HL-60 (cell line): ENCODE results near the gene PLAAT2.

ENCODE experiments used
- GABPA ChIP-seq: IDR thresholded peaks from 2 replicates; pipeline ENCODE4 v1.6.1; 2012; ENCODE audit warnings: low read depth
- POLR2AphosphoS5 ChIP-seq: IDR thresholded peaks from 2 replicates; pipeline ENCODE4 v1.6.1; 2012; ENCODE audit warnings: low read depth
- SPI1 ChIP-seq: IDR thresholded peaks from 2 replicates; pipeline ENCODE4 v1.6.1; 2012; ENCODE audit warnings: low read depth, mild to moderate bottlenecking, borderline replicate concordance
- TF ChIP-seq, protein P1 (sequence below): IDR thresholded peaks from one replicate; pipeline ENCODE4 v1.5.1; 2011; ENCODE audit warnings: low read length, control low read depth, inconsistent platforms; ENCODE audit not compliant: insufficient read depth
- TF ChIP-seq, protein P2 (sequence below): IDR thresholded peaks from 2 replicates; pipeline ENCODE4 v1.6.1; 2012; ENCODE audit warnings: low read depth; ENCODE audit not compliant: insufficient replicate concordance

DNA sequence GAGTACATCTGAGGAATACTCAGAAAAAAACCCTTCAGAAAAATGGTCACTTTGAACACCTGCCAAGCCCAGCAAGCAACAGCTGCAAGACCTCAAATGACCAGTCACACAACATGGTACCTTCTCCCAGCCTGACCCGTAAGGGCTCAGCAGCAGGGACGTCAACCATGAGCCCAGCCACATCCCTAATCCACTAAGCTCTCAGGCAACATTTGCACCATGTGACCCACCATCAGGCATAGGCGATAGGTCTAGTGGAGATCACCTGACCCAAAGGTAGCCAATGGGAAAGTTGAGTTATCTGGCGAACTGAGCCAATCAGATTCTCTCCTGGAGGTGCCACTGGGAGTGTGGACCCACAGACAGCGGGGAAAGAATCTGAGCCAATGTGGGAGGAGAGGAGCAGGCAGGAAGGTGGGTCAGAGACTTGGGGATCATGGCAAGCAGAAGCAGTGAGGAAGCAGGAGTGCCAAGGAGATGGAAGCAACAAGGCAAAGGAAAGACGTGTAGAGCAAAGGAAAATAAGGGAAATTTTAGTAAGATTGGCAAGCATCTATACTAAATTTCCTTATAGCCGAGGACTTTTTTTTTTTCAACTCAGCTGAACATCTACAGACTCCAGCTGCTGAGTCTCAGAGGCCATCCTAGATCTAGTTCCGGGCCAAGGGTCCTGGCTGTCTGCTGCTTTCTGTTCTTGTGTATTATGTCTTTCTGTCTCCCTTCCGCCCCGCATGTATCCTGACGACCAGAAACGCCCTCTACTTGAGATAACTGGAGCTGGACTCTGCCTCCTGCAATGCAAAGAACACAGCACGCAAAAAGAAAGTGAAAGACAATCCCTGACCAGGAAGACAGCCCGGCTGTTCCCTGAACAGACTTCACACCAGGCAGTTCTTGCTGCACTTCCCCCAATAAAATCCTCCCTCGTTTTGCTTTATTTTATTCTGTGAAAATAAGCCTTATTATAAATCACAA is 11.0 kb upstream of the PLAAT2 start:
- TF ChIP-seq, protein P1, sequence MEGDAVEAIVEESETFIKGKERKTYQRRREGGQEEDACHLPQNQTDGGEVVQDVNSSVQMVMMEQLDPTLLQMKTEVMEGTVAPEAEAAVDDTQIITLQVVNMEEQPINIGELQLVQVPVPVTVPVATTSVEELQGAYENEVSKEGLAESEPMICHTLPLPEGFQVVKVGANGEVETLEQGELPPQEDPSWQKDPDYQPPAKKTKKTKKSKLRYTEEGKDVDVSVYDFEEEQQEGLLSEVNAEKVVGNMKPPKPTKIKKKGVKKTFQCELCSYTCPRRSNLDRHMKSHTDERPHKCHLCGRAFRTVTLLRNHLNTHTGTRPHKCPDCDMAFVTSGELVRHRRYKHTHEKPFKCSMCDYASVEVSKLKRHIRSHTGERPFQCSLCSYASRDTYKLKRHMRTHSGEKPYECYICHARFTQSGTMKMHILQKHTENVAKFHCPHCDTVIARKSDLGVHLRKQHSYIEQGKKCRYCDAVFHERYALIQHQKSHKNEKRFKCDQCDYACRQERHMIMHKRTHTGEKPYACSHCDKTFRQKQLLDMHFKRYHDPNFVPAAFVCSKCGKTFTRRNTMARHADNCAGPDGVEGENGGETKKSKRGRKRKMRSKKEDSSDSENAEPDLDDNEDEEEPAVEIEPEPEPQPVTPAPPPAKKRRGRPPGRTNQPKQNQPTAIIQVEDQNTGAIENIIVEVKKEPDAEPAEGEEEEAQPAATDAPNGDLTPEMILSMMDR, result no peak
- TF ChIP-seq, protein P2, sequence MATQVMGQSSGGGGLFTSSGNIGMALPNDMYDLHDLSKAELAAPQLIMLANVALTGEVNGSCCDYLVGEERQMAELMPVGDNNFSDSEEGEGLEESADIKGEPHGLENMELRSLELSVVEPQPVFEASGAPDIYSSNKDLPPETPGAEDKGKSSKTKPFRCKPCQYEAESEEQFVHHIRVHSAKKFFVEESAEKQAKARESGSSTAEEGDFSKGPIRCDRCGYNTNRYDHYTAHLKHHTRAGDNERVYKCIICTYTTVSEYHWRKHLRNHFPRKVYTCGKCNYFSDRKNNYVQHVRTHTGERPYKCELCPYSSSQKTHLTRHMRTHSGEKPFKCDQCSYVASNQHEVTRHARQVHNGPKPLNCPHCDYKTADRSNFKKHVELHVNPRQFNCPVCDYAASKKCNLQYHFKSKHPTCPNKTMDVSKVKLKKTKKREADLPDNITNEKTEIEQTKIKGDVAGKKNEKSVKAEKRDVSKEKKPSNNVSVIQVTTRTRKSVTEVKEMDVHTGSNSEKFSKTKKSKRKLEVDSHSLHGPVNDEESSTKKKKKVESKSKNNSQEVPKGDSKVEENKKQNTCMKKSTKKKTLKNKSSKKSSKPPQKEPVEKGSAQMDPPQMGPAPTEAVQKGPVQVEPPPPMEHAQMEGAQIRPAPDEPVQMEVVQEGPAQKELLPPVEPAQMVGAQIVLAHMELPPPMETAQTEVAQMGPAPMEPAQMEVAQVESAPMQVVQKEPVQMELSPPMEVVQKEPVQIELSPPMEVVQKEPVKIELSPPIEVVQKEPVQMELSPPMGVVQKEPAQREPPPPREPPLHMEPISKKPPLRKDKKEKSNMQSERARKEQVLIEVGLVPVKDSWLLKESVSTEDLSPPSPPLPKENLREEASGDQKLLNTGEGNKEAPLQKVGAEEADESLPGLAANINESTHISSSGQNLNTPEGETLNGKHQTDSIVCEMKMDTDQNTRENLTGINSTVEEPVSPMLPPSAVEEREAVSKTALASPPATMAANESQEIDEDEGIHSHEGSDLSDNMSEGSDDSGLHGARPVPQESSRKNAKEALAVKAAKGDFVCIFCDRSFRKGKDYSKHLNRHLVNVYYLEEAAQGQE, result no peak
- TF ChIP-seq POLR2AphosphoS5 (no peak), SPI1 (no peak), GABPA (no peak)
